ENCODE data around the gene PPIE.
"Not testable (repeated sequence)": the region's sequence is repeated elsewhere in the genome, so short reads cannot be mapped to it uniquely, and the experiment has no call there.

DNA sequence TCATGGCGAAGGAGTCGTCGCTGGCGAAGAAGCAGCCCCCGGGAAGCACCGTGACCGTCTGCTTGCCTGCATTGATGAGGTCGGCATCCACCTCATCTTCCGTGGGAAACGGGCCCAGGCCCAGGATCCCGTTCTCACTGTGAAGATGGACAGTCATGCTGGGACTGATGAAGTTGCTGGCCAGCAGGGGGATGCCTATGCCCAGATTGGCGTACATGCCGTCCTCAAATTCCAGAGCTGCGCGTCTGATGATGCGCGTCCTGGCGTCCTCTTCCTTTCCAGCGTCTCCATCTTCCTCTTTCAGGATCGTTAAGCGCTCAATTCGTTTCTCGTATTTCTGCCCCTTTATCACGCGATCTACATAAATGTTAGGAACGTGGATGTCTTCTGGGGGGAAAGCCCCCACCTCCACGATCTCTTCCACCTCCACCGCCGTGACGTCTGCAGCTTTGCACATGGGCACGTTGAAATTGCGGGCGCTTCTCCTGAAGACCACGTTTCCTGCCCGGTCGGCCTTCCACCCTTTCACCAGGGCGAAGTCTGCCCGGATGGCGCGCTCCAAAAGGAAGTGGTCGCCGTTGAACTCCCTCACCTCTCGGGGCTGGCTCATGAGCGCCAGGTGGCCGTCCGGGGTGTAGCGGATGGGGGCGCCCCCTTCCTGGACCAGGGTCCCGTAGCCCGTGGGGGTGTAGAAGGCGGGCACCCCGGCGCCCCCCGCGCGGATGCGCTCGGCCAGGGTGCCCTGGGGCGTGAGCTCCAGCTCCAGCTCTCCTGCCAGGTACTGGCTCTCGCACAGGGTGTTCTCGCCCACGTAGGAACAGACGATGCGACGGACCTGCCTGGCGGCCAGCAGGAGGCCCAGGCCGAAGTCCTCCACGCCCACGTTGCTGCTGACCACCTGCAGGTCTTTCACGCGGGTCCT, 31.7 kb downstream of the PPIE start:
- not testable (repeated sequence) for TF ChIP-seq CTCF (optimal IDR thresholded peaks at IDR 0.05 in 1 of 3, IDR thresholded peaks at IDR 0.05 in 1 of 3, conservative IDR thresholded peaks at IDR 0.05 in 1 of 3; ENCODE audit: extremely low read depth in 1 of 3, insufficient read depth in 2 of 3, low read length in 3 of 3); EZH2 (IDR thresholded peaks at IDR 0.05; ENCODE audit: low read length)
